ENCODE data around the gene CFAP46.
"Not testable (repeated sequence)": the region's sequence is repeated elsewhere in the genome, so short reads cannot be mapped to it uniquely, and the experiment has no call there.

Gene CFAP46

DNA sequence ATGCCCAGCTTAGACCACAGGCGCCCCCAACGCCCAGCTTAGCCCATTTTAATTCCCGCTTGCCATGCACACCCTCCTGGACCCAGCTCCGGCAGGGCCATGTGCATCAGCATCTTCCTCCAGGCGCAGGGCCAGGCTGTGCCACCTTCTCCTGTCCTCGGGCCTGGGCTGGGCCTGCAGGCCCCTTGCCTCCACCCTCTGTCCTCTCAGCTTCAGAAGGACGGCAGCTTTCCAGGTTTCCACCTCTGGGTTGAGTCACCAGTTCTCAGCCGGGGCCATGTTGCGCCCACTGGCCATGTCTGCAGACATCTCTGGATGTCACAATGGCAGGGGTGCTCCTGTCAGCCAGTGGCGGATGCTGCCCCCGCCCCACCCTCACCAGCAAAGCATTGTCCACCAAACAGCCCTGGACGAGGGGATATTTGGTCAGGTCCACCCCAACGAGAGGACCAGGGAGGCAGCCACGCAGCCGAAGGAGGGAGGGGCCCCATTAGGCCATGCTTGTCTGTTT is 97.3 kb downstream of the CFAP46 start:
- DNase-seq (ENCODE audit: low read depth in 2 of 2): no peak

DNA sequence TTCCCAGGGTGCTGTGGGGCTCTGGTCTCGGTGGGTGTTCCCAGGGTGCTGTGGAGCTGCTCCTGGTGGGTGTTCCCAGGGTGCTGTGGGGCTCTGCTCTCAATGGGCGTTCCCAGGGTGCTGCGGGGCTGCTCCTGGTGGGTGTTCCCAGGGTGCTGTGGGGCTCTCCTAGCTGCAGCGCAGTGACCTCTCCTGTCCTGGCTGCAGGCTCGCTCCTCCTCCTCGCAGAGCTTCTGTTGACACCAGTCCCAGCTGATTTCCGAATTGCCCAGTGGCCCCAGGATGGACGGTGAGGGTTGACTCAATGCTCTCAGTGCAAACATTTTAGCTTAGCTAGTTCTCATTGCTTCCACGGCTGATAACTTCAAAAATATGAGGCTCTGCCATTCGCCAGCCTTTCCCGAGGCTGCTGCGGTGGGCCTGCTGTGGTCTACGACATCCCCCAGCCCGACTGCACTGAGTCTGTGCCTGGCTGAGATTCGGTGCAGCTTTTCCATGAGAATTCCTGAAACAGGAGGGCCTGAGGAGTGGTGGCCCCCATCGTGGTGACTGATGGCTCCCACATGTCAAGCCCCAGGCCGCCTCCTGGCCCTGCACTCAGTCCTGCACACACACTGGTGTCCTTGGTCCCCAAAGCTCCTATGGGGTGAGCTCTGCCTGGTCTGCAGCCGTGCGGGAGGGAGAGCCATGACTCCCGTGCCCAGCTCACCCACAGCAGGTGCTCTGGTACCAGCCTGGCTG is 98.1 kb downstream of the CFAP46 start:
- no peak for DNase-seq (ENCODE audit: low read depth in 2 of 2)

DNA sequence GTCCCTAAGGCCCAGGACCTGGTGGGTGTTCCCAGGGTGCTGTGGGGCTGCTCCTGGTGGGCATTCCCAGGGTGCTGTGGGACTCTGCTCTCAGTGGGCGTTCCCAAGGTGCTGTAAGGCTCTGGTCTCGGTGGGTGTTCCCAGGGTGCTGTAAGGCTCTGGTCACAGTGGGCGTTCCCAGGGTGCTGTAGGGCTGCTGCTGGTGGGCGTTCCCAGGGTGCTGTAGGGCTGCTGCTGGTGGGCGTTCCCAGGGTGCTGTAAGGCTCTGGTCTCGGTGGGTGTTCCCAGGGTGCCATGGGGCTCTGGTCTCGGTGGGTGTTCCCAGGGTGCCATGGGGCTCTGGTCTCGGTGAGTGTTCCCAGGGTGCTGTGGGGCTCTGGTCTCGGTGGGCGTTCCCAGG is 99.1 kb downstream of the CFAP46 start:
- not testable (repeated sequence) for DNase-seq (ENCODE audit: low read depth in 2 of 2)

DNA sequence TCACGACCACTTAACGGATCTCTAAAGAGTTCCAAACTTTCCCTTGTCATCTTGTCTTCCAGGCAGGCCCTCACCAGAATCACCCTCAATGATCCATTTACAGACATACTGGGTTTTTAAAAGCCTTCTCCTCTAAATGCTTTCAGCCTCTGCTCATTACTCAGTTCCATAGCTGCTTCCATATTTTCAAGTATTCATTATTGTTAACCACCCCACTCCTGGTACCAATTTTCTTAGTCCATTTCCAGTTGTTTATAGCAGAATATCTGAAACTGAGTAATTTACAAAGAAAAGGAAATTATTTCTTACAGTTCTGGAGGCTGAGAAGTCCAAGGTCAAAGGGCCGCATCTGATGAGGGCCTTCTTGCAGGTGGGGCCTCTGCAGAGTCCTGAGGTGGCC is 100.0 kb downstream of the CFAP46 start:
- no peak for DNase-seq (ENCODE audit: low read depth in 2 of 2)

DNA sequence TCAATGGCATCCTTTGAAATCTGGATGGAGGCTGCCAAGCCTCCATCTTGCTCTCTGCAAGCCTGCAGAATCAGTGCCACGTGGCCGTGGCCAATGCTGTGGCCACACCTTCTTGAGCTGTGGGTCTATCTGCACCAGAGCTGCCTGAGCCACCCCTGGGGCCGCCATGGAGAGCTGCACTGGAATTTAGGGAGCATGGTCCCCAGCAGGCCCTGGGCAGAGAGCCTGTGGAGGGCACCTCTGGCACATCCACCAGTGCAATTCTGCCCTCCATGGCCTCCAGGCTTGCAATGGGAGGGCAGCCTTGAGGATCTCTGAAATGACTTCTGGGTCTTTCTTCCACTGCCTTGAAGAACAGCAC is 100.8 kb downstream of the CFAP46 start:
- DNase-seq (ENCODE audit: low read depth in 2 of 2): no peak

DNA sequence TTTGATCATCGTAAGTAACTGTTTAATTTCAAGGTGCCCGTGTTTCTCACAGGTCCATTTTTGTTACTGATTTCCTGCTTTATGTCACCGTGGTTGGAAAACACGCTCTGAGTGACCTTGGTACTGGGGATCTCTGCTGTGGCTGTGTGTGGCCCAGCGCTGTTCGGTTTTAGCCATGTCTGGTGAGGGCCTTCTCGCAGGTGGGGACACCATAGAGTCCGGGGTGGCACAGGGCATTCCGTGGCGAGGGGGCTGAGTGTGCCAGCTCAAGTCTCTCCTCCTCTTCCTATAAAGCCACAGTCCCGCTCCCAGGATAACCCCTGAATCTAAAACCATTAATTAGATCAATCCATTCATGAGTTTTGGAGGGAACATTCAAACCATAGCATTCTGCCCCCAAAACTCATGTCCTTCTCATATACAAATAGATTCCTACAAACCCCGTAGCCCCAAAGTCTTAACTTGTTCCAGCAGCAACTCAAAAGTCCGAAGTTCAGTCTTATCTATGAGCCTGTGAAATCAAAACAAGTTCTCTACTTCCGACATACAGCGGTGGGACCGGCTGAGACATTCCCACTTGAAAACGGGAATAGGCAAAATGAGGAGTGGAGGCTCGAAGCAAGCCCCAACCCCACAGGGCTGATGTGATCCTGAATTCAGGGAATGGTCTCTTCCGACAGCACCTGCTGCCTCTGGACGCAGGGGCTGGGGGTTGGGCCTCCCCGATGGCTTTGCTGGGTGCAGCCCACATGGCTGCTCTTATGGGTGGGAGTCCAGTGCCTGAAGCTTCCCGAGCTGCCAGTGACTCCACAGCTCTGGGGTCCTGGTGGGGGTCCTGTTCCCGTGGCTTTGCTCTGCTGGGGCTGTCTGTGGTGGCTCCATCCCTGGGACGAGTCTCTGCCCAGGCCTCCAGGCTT is 101.4 kb downstream of the CFAP46 start:
- DNase-seq (ENCODE audit: low read depth in 2 of 2): no peak

DNA sequence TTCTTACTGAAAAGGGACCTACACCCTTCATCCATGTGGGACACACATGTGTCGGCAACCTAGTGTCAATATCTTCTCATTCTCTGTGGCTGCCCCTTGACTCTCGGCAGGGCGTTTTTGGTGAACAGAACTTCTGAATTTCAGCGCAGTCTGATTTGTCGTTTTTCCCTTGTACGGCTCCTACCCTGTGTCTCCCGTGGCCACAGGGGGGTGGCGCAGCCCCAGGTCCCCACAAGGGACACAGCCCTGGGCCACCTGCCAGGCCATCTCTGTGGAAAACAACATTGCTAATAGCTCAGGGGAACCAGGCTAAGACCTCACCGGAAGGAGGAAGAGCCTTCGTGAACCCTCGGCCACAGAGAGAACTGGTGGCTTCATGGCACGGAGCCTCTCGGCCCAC is 103.3 kb downstream of the CFAP46 start:
- DNase-seq (ENCODE audit: low read depth in 2 of 2): no peak

DNA sequence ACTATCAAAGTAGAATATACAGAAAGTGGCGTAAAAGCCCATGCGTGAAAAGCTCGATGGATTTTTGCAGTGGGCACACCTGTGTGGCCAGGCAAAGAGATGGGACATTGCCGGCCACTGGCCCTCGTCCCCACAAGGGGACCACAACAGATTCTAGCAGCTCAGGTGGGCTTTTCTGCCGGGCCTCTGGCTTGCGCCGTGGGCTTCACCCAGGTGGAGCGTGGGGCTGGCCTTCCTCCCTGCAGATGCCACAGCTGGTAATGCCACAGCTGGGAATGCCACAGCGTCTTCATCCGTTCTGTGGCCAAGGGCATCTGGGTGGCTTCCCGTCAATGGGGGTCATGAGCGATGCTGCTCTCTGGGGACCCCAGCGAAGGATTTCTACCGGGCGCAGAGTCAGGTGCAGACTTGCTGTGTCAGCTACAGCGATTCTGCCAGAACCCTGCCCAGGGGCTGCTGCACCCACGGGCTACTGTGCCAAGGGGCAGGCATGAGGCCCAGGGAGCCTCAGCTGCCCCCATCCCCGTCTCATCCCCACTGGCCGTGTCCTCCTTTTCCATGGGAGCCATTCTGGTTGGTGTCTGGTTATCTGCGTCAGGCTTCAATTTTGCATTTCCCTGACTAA is 103.9 kb downstream of the CFAP46 start:
- DNase-seq (ENCODE audit: low read depth in 2 of 2): no peak

DNA sequence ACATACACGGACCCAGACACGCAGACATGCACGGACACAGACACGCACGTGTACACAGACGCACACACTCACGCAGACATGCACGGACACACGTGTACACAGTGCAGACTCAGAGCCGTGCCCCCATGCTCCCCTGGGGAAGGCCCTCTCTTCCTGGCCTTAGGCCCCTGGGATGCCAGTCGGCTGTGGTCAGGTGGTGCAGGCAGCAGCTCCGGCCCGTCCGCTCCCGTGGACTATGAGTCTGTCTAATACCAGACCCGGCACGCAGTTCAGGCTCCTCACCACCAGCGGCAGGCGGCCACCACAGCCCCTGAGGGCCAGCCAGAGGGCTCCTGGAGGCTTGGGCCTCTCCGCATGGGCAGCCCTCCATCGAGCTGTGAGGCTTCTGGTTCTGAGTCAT is 104.5 kb downstream of the CFAP46 start:
- no peak for DNase-seq (ENCODE audit: low read depth in 2 of 2)

DNA sequence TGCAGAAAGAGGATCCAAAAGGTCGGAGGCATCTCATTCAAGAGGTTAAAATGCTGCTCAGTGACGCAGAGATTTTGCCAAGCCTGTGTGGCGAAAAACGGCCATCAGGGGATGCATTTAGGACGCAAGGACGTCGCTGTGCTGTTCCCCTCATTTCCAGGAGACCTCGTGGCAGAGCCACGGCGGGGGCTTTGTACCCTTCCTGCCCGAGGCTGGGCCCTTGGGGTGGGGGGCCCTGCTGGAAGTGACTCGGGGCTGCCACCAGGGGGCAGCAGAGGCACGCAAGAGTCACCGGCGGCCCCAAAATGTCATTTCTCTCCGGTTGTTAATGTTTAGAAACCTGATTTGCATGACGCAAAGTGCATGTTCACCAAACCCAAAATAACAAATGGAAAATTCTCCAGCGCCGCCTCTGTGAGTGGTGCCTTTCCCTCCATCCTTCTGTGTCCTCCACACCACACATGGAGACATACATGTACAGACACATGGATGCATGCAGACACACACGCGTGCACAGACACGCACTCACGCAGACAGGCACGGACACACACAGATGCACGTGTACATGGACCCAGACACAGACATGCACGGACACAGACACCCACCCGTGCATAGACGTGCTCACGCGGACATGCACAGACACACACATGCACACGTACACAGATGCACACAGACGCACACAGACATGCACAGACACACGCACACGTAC is 105.4 kb downstream of the CFAP46 start:
- DNase-seq (ENCODE audit: low read depth in 2 of 2): peak; percentile 31 to 49

DNA sequence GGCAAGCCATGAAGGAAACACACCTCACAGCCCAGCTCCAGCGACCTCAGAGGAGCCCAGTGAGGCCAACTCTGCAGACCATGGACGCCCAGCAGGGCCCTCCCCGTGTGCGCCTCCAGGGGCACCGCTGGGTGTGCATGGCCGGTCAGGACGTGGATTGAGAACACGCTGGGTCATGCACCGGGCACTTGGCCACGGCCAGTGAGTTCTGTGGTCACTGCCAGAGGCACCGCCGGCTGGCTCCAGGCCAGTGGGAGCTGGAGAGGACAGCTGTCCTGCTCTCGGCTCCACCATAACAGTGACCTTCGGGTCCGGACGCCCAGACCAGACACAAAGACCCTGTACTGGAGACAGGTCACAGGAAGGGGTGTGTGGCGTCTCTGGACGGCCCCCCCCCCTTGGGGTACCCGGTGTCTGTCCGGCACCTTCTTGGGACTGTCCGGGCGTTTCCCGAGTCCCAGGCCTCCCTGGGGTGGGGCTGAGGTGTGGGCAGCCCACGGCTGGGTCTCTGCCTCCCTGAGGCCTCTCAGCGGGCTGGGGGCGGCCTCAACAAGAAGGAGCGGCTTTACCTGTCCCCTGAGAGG is 106.0 kb downstream of the CFAP46 start:
- DNase-seq (ENCODE audit: low read depth in 2 of 2): no peak

DNA sequence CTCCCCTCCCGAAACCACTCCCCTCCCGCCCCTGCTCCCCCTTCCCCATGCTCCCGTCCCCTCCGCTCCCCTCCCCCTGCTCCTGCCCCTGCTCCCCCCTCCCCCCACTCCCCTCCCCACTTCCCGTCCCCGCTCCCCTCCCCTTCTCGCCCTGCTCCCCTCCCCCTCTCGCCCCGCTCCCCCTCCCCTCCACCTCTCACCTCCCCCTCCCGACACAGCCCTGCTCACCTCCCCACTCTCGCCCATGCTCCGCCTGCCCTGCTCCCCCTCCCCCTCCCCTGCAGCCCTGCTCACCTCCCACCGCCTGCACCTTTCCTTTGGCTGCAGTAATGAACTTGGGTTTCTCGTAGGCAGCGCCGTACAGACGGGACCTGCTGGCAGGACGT is 106.5 kb downstream of the CFAP46 start:
- no peak for DNase-seq (ENCODE audit: low read depth in 2 of 2)

DNA sequence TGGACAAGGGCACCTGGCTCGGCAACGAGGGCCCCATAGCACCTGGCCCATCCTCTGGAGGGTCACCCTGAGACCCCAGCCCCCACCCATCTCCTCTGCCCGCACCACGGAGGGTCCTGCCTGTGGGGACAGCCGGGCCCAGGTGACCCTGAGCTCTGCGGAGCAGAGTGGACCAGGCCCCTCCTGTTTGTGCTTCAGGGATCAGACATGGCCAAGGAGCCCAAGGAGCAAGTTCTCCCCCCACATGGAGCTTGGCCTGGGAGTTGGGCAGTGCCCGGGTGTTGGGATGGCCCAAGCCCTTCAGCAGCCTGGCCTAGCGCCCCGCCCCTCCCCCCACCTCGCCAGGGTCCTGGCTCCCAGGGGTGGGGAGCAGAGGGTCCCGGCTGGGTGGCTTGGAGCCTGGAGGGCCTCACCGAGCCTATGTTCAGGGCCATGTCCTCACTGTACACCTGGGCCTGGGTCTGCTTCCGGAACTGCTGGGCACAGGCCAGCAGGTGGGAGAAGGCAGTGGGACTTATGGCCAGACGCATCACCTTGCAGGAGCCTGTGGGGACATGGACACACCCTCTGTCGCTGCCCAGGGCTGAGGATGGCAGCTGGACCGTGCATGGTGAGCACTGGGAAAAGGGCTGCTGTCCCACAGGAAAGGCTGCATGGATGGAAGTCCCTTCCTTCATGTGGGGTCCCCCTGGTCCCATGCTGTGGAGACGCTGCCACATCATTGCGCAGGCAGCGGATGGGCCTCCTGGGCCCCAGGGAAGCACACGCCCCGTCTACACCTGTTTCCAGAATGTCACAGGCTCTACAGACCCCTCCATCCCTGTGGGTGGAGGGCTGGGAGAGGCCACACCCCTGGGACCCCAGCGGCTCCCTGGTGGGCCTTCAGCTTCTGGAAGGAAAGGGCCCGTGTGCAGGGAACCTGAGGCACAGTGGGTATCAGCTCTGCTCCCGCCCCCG is 107.2 kb downstream of the CFAP46 start:
- DNase-seq (ENCODE audit: low read depth in 2 of 2): no peak

DNA sequence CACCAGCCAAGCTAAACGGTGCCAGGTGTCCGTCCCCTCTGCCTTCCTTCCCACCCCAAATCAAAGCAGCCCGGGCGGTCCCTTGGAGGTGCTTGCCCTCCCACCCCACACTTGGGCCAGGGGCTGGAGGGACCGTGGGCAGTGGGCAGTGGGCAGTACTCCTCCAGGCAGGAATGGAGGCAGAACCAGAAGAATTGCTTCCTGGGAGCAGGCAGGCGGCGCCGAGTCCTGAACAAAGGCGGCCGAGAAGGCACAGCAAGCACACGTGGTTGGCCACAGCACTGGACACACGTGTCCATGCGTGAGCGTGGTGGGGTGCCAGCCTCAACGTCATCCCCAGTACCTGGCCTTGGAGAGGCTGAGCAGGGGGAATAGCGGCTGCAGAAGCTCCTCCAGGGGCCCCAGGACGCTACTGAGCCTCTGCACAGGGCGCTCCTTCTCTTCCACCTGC is 108.0 kb downstream of the CFAP46 start:
- DNase-seq (ENCODE audit: low read depth in 2 of 2): no peak

DNA sequence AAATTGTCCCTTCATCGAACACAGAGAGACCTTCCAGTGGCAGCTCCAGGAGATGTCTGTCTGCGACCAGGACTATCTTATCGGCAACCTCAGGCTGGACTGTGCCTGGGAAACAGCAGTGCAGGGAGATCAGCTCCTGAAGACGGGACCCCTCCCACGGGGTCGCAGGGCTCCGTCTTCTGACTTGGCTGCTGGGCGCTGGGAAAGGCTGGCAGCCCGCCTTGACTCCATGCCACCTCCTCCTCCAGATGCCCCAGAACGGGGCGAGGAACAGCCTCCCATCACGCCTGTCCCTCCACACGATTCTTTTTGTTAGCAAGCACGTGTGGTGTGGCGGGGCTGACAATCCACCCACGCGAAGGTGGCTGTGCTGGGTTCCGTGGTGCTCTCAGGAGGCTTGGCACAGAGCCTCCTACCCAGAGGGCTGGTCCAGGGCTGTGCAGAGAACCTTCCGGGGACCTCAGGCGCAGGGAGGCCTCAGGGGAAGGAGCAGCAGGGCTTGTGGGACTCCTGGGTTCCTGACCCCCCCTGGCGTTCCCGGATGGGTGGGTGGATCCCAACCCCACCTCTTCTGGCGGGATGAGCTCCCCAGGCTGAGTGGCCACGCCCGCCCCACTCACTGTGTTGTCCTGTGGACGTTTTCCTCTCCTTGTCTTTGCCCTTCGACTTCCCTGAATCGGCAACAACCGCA is 108.8 kb downstream of the CFAP46 start:
- no peak for DNase-seq (ENCODE audit: low read depth in 2 of 2)

DNA sequence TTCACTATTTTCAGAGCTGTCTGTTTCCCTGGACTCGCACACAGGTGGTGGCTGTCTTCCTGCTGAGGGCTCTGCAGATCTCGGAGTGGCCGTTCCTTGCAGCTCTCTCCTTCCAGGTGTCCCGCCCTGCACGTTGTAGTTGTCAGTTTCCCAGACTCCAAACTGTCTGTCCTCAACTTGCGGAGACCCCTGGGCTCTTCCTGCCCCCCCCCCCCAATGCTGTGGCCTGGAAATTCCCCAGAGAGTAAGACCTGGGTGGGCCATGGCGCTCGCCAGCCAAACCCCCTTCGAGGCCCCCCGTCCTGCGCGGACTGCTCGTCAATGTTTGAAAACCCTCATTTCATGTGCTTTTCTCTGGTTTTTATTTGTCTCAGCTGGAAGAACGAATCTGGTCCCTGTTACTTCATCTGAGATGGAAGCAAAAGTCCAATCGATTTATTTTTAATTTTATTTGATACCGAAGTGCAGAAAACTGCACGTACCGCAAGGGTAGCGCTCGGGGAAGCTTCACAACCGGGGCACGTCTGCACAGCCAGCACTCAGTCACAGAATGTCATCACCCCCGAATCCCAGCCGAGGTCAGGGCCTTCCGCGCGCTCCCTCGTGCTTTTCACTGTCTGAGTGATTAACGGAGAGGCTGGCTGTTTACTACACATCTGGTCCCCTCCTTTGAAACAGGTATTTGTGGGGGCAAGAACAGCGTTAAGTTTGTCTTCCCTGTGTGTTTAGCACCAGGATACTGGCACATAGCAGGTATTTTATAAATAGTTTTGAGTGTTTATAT is 110.0 kb downstream of the CFAP46 start:
- DNase-seq (ENCODE audit: low read depth in 2 of 2): no peak

DNA sequence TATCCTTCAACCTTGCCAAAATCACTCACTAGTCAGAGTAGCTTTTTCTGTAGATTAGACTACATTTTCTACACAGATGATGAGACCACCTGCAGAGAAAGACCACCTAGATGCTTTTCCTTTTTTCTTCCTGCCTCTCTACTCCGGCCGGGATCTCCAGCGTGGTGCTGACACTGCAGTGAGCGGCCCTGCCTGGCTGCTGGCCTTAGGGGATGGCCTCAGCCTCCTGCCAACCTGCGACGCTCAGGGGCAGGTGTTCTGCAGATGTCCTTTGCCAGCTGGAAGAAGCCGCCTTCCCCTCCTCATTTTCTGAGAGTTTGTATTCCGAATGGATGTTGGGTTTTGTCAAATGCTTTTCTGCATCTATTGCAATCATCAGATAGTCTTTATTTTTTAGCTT is 113.0 kb downstream of the CFAP46 start:
- no peak for DNase-seq (ENCODE audit: low read depth in 2 of 2)

DNA sequence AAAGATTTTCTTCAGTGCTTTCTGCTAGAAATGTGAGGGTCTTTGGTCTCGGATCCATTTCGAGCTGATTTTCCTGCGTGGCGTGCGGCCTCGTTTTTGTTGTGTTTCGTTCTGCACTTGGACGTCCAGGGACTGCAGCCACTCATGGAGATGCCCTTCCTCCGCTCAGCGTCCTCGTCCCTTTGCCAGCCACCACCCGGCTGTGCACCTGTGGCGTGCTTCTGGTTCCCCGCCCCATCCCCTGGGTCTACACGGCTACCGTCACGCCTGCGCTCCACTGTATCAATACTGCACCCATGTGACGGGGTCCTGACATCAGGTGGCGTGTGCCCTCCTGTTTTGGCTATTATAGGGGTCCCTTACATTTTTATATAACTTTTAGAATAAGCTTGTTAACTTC is 113.7 kb downstream of the CFAP46 start:
- no peak for DNase-seq (ENCODE audit: low read depth in 2 of 2)

Measured in stimulated activated CD4-positive, alpha-beta T cell treated with anti-CD3 and anti-CD28 coated beads, Interleukin-1b, Interleukin-23, amount 100 ng/mL, for 4 hours (primary cell).